ENCODE results near the gene TMEFF2. TPM values are rescaled to one million over a fixed set of nuclear protein-coding genes. Genes with fewer than 3 reads are reported as not detected.
"Not testable (repeated sequence)": the region's sequence is repeated elsewhere in the genome, so short reads cannot be mapped to it uniquely, and the experiment has no call there.

The TMEFF2 gene
- total RNA-seq, 4 donors from 2014 or later = 0.20 TPM; not detected in 3

DNA sequence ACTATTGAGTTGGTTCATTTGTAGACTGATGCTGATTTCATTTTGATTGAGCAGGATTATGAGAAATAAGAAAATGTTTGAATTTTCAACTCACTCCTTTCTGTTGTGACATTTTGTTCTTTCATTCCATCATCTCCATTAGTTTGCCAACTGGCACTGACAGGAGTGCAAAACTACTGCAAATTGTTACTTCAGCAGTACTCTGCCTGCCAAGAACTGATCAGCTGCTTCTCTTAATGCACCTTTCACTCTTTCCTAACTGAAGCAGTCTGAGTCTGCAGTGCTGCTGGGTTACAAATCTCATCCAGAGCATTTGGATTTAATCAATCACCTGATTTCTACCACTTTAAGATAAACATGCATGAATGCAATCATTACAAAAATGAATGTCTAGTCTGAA is 70.9 kb downstream of the TMEFF2 start:
- intact Hi-C loops (cut with DNase I; ENCODE audit: low total_unique reads) = no loop called here
- Histone ChIP-seq H3K36me3 (no peaks in the 10 kb centered on the region), H3K4me3 (no peak overlapping the region), H3K27ac (no peak overlapping the region), H3K9me3 (no peaks in the 10 kb centered on the region), H3K27me3 (no peaks in the 10 kb centered on the region), H3K4me1 (no peaks in the 10 kb centered on the region)
- in situ Hi-C loops (cut with MboI; ENCODE audit: low sequenced_read_pairs in 4 of 4) = no loop called here
- TF ChIP-seq, protein P1, sequence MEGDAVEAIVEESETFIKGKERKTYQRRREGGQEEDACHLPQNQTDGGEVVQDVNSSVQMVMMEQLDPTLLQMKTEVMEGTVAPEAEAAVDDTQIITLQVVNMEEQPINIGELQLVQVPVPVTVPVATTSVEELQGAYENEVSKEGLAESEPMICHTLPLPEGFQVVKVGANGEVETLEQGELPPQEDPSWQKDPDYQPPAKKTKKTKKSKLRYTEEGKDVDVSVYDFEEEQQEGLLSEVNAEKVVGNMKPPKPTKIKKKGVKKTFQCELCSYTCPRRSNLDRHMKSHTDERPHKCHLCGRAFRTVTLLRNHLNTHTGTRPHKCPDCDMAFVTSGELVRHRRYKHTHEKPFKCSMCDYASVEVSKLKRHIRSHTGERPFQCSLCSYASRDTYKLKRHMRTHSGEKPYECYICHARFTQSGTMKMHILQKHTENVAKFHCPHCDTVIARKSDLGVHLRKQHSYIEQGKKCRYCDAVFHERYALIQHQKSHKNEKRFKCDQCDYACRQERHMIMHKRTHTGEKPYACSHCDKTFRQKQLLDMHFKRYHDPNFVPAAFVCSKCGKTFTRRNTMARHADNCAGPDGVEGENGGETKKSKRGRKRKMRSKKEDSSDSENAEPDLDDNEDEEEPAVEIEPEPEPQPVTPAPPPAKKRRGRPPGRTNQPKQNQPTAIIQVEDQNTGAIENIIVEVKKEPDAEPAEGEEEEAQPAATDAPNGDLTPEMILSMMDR (IDR thresholded peaks at IDR 0.05 in 4 of 5, conservative IDR thresholded peaks at IDR 0.05 in 1 of 5) = no peak
- TF ChIP-seq POLR2A (IDR thresholded peaks at IDR 0.05) = no peak
- peak; percentile 41 to 48 for DNase-seq
- ATAC-seq = peak; percentile 66 to 81

DNA sequence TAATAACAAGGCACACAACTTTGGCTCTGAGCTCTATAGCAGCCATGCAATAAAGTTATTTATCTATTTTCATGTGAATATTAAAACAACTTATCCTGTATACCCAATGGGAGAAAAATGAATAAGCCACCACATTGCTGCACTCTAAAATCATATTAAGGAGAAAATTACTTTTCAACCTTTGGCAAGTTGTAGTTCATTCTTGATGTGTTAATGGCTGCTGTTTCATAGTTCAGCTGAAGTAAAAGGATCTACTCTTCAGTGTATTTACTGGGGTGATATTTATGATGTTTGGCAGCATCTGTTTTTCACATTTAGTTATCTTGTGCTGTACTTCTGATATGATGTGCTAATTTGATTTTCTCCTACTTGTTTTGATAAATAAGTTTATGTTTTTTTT is 71.8 kb downstream of the TMEFF2 start:
- intact Hi-C loops (cut with DNase I; ENCODE audit: low total_unique reads) (no loop called here), in situ Hi-C loops (cut with MboI; ENCODE audit: low sequenced_read_pairs in 4 of 4) (no loop called here)
- Histone ChIP-seq H3K4me1 (no peaks in the 10 kb centered on the region), H3K9me3 (no peaks in the 10 kb centered on the region), H3K4me3 (no peak overlapping the region), H3K27ac (no peak overlapping the region), H3K36me3 (no peaks in the 10 kb centered on the region), H3K27me3 (no peaks in the 10 kb centered on the region)
- DNase-seq (no peak), ATAC-seq (no peak)
- TF ChIP-seq, protein P1 (IDR thresholded peaks at IDR 0.05 in 4 of 5, conservative IDR thresholded peaks at IDR 0.05 in 1 of 5) = no peak
- TF ChIP-seq POLR2A (IDR thresholded peaks at IDR 0.05) = no peak

DNA sequence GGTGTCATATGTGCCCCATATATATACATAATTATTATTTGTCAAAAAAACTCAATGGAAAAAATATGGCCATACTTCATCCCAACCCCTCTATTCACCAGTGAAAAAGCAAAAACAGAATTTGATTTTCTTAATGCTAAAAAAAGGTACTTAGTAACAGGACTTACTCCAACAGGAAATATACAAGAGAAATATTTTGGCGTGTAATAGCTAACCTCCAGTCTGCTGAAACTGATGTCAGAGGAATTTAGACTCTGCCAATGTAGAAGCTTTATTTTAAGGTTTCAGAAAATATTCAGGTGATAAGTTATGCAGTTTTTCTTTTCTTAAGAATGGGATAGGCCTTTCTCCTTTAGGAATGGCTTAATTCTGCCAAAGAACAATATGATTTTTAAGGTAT is 72.6 kb downstream of the TMEFF2 start:
- no peaks in the 10 kb centered on the region for H3K9me3 ChIP-seq

DNA sequence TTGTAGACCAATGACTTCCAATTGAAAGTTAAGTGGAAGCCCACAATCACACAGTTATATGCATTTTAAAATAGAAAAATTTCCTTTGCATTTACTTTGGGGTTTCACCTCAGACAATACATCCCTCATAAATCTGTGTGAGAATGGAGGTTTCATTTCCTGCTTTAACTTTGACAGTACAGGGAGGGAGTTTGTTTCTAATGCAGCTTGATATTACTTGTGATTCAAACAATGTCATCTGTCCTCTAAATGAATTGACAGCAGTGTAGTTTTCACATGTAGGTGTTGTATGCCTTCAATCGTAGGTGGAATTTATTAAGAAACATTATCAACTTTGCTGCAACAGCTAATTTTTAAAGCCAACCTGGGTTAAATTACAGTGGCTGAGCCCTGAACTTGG is 75.2 kb downstream of the TMEFF2 start:
- in situ Hi-C loops (cut with MboI; ENCODE audit: low sequenced_read_pairs in 4 of 4) = no loop called here
- Histone ChIP-seq H3K27ac (no peak overlapping the region), H3K4me3 (no peak overlapping the region), H3K9me3 (no peaks in the 10 kb centered on the region), H3K27me3 (no peaks in the 10 kb centered on the region), H3K4me1 (no peaks in the 10 kb centered on the region), H3K36me3 (no peaks in the 10 kb centered on the region)
- intact Hi-C loops (cut with DNase I; ENCODE audit: low total_unique reads) = no loop called here
- no peak for DNase-seq
- TF ChIP-seq, protein P1 (IDR thresholded peaks at IDR 0.05 in 4 of 5, conservative IDR thresholded peaks at IDR 0.05 in 1 of 5) = no peak
- ATAC-seq = no peak

More for the DNA sequence above, 72.6 kb downstream of the TMEFF2 start:
- Histone ChIP-seq H3K27ac (no peak overlapping the region), H3K4me1 (no peaks in the 10 kb centered on the region), H3K4me3 (no peak overlapping the region), H3K27me3 (no peaks in the 10 kb centered on the region), H3K36me3 (no peaks in the 10 kb centered on the region)
- no peak for ATAC-seq
- intact Hi-C loops (cut with DNase I; ENCODE audit: low total_unique reads) = no loop called here
- TF ChIP-seq, protein P1 (IDR thresholded peaks at IDR 0.05 in 4 of 5, conservative IDR thresholded peaks at IDR 0.05 in 1 of 5) = no peak
- TF ChIP-seq POLR2A (IDR thresholded peaks at IDR 0.05) = no peak
- in situ Hi-C loops (cut with MboI; ENCODE audit: low sequenced_read_pairs in 4 of 4) = no loop called here
- no peak for DNase-seq

DNA sequence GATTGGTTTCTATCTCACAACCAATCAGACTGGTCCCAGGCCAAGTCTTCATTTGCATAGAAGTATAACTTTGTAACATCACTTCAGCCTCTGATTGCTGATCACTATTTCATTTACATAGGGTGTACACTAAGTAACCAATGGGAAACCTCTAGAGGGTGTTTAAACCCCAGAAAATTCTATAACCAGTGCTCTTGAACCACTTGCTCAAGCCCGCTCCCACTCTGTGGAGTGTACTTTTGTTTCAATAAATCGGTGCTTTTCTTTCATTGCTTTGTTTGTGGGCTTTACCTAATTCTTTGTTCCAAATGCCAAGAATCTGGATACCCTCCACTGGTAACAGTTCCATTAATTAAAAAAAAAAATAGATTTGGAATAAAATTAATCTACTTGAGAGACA is 77.0 kb downstream of the TMEFF2 start:
- no peaks in the 10 kb centered on the region for H3K9me3 ChIP-seq
- no peaks in the 10 kb centered on the region for H3K27me3 ChIP-seq
- in situ Hi-C loops (cut with MboI; ENCODE audit: low sequenced_read_pairs in 4 of 4) = no loop called here
- ATAC-seq (no peak), DNase-seq (no peak)
- H3K27ac ChIP-seq = no peak overlapping the region
- TF ChIP-seq POLR2A (IDR thresholded peaks at IDR 0.05) = no peak
- TF ChIP-seq, protein P1 (IDR thresholded peaks at IDR 0.05 in 4 of 5, conservative IDR thresholded peaks at IDR 0.05 in 1 of 5) = no peak
- H3K4me1 ChIP-seq = no peaks in the 10 kb centered on the region
- H3K36me3 ChIP-seq = no peaks in the 10 kb centered on the region
- intact Hi-C loops (cut with DNase I; ENCODE audit: low total_unique reads) = no loop called here
- H3K4me3 ChIP-seq = no peak overlapping the region

DNA sequence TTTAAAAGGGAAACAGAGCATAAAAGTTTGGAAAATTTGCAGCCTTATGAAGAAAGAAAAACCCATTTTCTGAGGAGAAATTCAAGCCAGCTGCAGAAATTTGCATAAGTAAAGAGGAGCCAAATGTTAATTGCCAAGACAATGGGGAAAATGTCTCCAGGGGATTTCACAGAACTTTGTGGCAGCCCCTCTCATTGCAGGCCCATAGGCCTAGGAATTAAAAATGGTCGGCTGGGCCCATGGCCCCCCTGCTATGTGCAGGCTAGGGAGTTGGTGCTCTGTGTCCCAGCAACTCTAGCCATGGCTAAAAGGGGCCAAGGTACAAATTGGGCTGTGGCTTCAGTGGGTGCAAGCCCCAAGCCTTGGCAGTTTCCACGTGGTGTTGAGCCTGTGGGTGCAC is 83.2 kb downstream of the TMEFF2 start:
- H3K27ac ChIP-seq; ATAC-seq; in situ Hi-C loops (cut with MboI; ENCODE audit: low sequenced_read_pairs in 4 of 4); intact Hi-C loops (cut with DNase I; ENCODE audit: low total_unique reads); H3K4me3 ChIP-seq; H3K9me3 ChIP-seq; DNase-seq; H3K4me1 ChIP-seq; H3K27me3 ChIP-seq; H3K36me3 ChIP-seq: not testable (repeated sequence)

Data from gastrocnemius medialis (tissue), 4 donors.